Right hindlimb (tissue), 1 donor: Measurements from ENCODE around the gene SEZ6L2.
A peak's percentile ranks its signal among the peaks of the same experiment; 100 is the strongest.
"Not testable (repeated sequence)": the region's sequence is repeated elsewhere in the genome, so short reads cannot be mapped to it uniquely, and the experiment has no call there.

Experiments
- DNase-seq: peaks from one replicate; pipeline ENCODE4 v3.0.0-alpha.2; 2018

SEZ6L2 gene

GRCh38 chr16:29881050-29881449, 18.3 kb downstream of the SEZ6L2 start:
- DNase-seq = no peak

GRCh38 chr16:29878172-29878571, 21.2 kb downstream of the SEZ6L2 start:
- no peak for DNase-seq

- DNase-seq = no peak
Observed at GRCh38 chr16:29877266-29877961, 21.9 kb downstream of the SEZ6L2 start.

GRCh38 chr16:29876594-29877249, 22.6 kb downstream of the SEZ6L2 start:
- DNase-seq = no peak

DNA sequence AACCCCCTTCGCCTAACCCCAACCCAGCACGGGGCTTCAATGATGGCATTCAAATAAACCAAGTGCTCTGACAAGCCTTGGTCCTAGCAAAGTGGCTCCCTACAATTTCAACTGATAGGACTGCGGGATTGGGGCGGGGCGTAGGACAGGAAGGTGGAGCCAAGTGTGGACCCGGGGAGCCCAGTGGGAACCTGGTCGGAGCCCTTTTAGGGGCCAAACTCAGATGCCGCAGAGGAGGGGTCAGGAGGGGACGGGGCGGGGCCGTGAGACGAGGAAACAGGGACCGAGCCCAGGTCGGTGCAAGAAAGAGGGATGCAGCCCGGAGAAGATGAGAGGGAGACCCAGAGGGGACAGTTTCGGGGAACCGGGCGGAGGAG, 23.1 kb downstream of the SEZ6L2 start:
- no peak for DNase-seq

- no peak for DNase-seq
Observed at GRCh38 chr16:29875206-29875605, 24.1 kb downstream of the SEZ6L2 start.

DNA sequence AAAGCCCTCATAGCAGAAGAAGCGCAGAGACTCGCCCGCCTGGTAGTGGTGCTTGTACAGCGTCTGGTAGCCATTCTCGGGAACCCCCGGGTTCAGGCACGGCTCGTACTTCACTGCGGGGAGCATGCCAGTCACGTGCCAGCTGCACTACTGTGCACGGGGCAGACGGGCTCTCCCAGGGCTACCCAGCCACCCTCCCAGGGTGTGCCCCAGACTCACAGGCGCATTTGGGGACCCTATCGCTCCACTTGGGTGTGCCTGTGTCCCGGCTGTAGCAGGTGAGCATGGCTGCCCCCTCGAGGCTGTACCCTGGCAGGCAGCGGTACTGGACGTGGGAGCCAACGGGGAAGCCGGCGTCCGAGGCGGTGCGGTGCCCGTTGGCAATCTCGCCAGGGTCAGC, 26.0 kb downstream of the SEZ6L2 start:
- no peak for DNase-seq

GRCh38 chr16:29871822-29872546, 27.4 kb downstream of the SEZ6L2 start:
- no peak for DNase-seq

GRCh38 chr16:29869067-29869466, 30.3 kb downstream of the SEZ6L2 start:
- not testable (repeated sequence) for DNase-seq

GRCh38 chr16:29868396-29869009, 30.8 kb downstream of the SEZ6L2 start:
- no peak for DNase-seq

DNA sequence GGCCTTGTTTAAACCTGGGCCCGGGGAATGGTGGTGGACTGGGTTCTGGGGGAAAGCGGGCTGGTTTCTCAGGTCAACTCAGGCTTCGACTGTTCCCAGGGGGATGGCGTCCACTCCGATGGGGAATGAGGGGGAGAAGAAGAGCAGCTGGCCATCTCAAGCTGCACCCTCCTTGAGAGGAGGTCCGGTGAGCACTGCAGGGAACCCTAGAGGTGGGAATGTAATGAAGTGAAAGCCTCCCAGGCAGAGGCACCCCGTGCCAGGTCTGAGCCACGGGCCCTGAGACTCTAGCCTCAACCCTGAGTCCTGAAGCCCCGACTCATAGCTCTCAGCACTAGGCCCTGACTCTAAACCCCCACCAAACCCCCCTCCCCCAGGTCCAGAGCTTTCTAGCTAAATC, 35.1 kb downstream of the SEZ6L2 start:
- no peak for DNase-seq

- DNase-seq = no peak
Observed at GRCh38 chr16:29863669-29863984, 35.7 kb downstream of the SEZ6L2 start.

GRCh38 chr16:29862884-29863668, 36.3 kb downstream of the SEZ6L2 start, which contains the start of gene CDIPT:
Gene CDIPT, minus strand, starts transcription at chr16:29863226. Its CDS starts 369 bp downstream, at chr16:29862857.
- peak; percentile 95 for DNase-seq

DNA sequence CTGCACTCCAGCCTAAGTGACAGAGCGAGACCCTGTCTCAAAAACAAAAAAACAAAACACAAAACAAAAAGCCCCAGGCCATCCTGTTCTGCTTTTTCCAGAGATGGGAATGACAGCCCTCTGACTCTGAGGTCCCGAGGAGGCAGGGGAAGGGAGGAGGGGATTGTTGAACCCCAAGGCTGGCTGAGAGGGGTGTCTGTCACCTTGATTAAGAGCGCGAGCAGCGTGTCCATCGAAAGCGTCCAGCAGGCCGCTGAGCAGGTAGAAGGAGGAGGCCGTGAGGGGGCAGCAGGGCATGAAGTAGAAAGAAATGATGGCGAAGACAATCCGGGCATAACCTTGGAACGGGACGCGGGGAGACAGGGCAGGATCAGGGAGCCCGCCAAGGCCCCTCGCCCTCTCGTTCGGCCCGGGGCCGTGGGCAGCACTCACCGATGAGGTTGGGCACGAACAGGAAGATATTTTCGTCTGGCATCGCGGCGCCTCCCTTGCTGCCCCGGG, 36.9 kb downstream of the SEZ6L2 start:
- peak; percentile 40 for DNase-seq

- DNase-seq = no peak
Observed at GRCh38 chr16:29860218-29860617, 39.1 kb downstream of the SEZ6L2 start.

GRCh38 chr16:29858974-29859373, 40.4 kb downstream of the SEZ6L2 start:
- no peak for DNase-seq

DNA sequence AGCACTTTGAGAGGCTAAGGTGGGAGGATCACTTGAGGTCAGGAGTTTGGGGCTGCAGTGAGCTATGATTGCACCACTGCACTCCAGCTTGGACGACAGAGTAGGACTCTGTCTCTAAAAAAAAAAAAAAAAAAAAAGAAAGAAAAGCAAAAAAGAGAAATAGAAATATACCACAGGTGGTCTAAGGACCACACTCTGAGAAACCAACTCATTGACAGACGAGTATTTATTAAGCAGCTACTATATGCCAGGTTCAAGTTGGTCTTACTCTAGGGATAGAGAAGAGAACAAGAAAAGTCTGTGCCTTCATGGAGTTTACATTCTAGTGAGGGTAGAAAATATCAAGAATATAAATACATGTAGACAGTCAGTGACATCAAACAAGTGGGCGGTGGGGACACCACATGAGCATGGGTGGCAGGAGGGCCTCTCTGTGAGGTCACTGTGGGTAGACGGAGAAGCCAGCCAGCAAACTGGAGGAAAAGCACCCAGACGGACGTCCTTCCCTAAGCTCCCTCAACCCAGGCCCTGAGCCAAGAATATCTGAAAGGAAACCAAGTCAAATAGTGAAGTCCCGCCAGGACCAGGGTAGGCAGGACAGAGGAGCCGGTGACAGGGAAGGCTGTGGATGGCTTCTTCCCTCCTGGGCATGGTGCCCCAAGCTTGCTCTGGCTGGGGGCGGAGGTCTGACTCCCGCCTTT, 41.1 kb downstream of the SEZ6L2 start:
- DNase-seq = no peak

GRCh38 chr16:29857133-29857760, 42.1 kb downstream of the SEZ6L2 start:
- no peak for DNase-seq

DNA sequence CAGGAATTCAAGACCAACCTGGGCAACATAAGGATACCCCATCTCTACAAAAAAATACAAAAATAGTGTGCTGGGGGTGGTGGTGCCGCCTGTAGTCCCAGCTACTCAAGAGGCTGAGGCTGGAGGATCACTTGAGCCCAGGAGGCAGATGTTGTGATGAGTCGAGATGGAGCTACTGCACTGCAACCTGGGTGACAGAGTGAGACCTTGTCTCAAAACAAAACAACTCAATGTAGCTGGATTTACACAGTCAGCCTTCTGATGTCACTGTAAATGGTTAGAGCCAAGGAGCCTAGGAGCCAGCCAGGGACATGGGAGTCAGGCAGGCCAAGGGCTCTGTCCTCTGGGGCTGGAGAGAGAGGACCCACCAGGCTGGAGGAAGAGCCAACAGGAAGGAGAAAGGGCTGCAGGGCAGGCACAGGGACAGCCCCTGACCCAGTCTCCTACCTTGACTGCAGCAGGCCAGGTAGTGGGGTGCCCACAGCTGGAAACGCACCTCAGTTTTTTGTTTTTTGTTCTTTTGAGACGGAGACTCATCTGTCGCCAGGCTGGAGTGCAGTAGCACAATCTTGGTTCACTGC, 44.7 kb downstream of the SEZ6L2 start:
- no peak for DNase-seq

GRCh38 chr16:29852654-29853053, 46.7 kb downstream of the SEZ6L2 start:
- DNase-seq = no peak

DNA sequence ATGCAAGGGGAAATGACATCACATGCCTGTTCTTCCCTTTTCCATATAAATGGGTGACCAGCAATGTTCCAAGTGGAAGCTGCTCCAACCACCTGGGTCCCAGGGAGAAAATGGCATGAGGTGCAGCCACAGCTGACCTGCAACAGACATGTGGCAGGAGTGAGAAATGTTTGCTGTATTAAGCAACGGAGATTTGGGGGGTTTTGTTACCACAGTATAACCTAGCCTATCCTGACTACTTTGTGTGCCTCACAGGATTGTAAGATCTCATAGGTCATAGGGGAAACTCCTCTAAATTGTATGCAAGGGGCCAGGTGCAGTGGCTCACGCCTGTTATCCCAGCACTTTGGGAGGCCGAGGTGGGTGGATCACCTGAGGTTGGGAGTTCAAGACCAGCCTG, 48.4 kb downstream of the SEZ6L2 start:
- no peak for DNase-seq
